22Rv1 (cell line): Measurements from ENCODE around the gene RNF126.

Experiments
- CTCF ChIP-seq: fragments of 450-650 bp; IDR thresholded peaks from 2 replicates; pipeline ENCODE4 v1.5.1; 2017; ENCODE audit warnings: mild to moderate bottlenecking
- ZFX ChIP-seq: fragments of 450-650 bp; IDR thresholded peaks from 2 replicates; pipeline ENCODE4 v1.6.1; 2017; ENCODE audit warnings: antibody characterized with exemption, borderline replicate concordance

- TF ChIP-seq ZFX = no peak
- TF ChIP-seq CTCF = no peak
Observed at GRCh38 chr19:677601-678436, 14.8 kb upstream of the RNF126 start.
